Neuronal stem cell (in vitro differentiated cells): ENCODE measurements around the gene SEMA6D.
"Not testable (repeated sequence)": the region's sequence is repeated elsewhere in the genome, so short reads cannot be mapped to it uniquely, and the experiment has no call there.

Source experiments
- DNase-seq: peaks from one replicate; pipeline ENCODE4 v3.0.0-alpha.2; 2013; ENCODE audit warnings: low spot score
- H2AFZ ChIP-seq: one replicate; pipeline ENCODE4 v1.6.1; 2013; ENCODE audit warnings: mild to moderate bottlenecking, low read length, inconsistent platforms
- H2AK5ac ChIP-seq: 2 replicates; pipeline ENCODE4 v1.6.1; 2013; ENCODE audit warnings: low read depth, mild to moderate bottlenecking, inconsistent platforms, low read length, moderate library complexity, mixed read lengths
- H2BK120ac ChIP-seq: 2 replicates; pipeline ENCODE4 v1.6.1; 2013; ENCODE audit warnings: low read depth, mild to moderate bottlenecking, inconsistent platforms, low read length, moderate library complexity, mixed read lengths
- H2BK12ac ChIP-seq: one replicate; pipeline ENCODE4 v1.6.1; 2013; ENCODE audit warnings: low read length, inconsistent platforms
- H2BK15ac ChIP-seq: 2 replicates; pipeline ENCODE4 v1.6.1; 2013; ENCODE audit warnings: mild to moderate bottlenecking, low read length, inconsistent platforms, mixed read lengths
- H2BK5ac ChIP-seq: one replicate; pipeline ENCODE4 v1.6.1; 2013; ENCODE audit warnings: inconsistent platforms, mild to moderate bottlenecking, low read length, moderate library complexity
- H3K14ac ChIP-seq: one replicate; pipeline ENCODE4 v1.6.1; 2013; ENCODE audit warnings: low read length, inconsistent platforms
- H3K18ac ChIP-seq: 2 replicates; pipeline ENCODE4 v1.6.1; 2013; ENCODE audit warnings: low read length, inconsistent platforms
- H3K23ac ChIP-seq: 2 replicates; pipeline ENCODE4 v1.6.1; 2013; ENCODE audit warnings: low read depth, mild to moderate bottlenecking, mixed read lengths, low read length, inconsistent platforms; ENCODE audit not compliant: poor library complexity
- H3K27ac ChIP-seq: replicated peaks from 3 replicates; pipeline ENCODE4 v1.5.1; 2013; ENCODE audit warnings: low read length, inconsistent platforms
- H3K27me3 ChIP-seq, 3 experiments: 2 replicates each; pipeline ENCODE4 v1.6.1; 2013; ENCODE audit warnings: low read length in 3 of 3, mild to moderate bottlenecking in 2 of 3, inconsistent platforms in 1 of 3, low read depth in 1 of 3, mixed read lengths in 1 of 3, moderate library complexity in 1 of 3; ENCODE audit not compliant: control insufficient read depth in 3 of 3, insufficient read depth in 3 of 3
- H3K36me3 ChIP-seq, 2 donors: replicated peaks in 1 of 2; 2 replicates each; pipeline ENCODE4 v1.6.1; 2013; ENCODE audit warnings: low read length in 2 of 2; ENCODE audit not compliant: control insufficient read depth in 2 of 2, insufficient read depth in 2 of 2
- H3K4ac ChIP-seq: 2 replicates; pipeline ENCODE4 v1.6.1; 2013; ENCODE audit warnings: inconsistent platforms, mild to moderate bottlenecking, low read length, moderate library complexity
- H3K4me1 ChIP-seq, 2 donors: 1 replicate in 1 of 2; 2 replicates in 1 of 2; pipeline ENCODE4 v1.6.1; 2013; ENCODE audit warnings: low read length in 2 of 2, low read depth in 1 of 2; ENCODE audit not compliant: control insufficient read depth in 2 of 2, insufficient read depth in 1 of 2
- H3K4me2 ChIP-seq: one replicate; pipeline ENCODE4 v1.6.1; 2013; ENCODE audit warnings: mild to moderate bottlenecking, low read length, inconsistent platforms; ENCODE audit not compliant: insufficient read depth, poor library complexity, severe bottlenecking
- H3K4me3 ChIP-seq, 2 donors: 2 replicates each; pipeline ENCODE4 v1.5.1; 2013; ENCODE audit warnings: low read length in 2 of 2, mild to moderate bottlenecking in 2 of 2, inconsistent platforms in 1 of 2, moderate library complexity in 1 of 2
- H3K79me1 ChIP-seq: one replicate; pipeline ENCODE4 v1.6.1; 2013; ENCODE audit warnings: low read depth, mild to moderate bottlenecking, inconsistent platforms, low read length, moderate library complexity
- H3K9ac ChIP-seq: one replicate; pipeline ENCODE4 v1.6.1; 2013; ENCODE audit warnings: mild to moderate bottlenecking, low read depth, low read length, inconsistent platforms; ENCODE audit not compliant: poor library complexity
- H3K9me3 ChIP-seq, 2 donors: replicated peaks in 1 of 2; 2 replicates each; pipeline versions ENCODE3 to v1.6.1; 2013; ENCODE audit warnings: low read length in 2 of 2, mild to moderate bottlenecking in 2 of 2, inconsistent platforms in 1 of 2, low read depth in 1 of 2, mixed read lengths in 1 of 2, moderate library complexity in 1 of 2; ENCODE audit not compliant: control insufficient read depth in 2 of 2, insufficient read depth in 1 of 2
- H4K8ac ChIP-seq: one replicate; pipeline ENCODE4 v1.6.1; 2013; ENCODE audit warnings: low read depth, mild to moderate bottlenecking, inconsistent platforms, low read length, moderate library complexity
- H4K91ac ChIP-seq: one replicate; pipeline ENCODE4 v1.6.1; 2013; ENCODE audit warnings: low read length, low read depth, mild to moderate bottlenecking, inconsistent platforms; ENCODE audit not compliant: poor library complexity
- WGBS, 2 donors: extraction: QIAGEN DNeasy Blood & Tissue Kit; methylation state at CpG; one replicate each; pipeline ENCODE4 v1.1.7; 2013; ENCODE audit warnings: missing lambda C conversion rate in 2 of 2, mixed read lengths in 1 of 2; ENCODE audit not compliant: insufficient read length in 2 of 2, insufficient replicate concordance in 1 of 2; ENCODE audit errors: extremely low coverage in 2 of 2; 5-methylcytosine and 5-hydroxymethylcytosine counted together

The SEMA6D gene

DNA sequence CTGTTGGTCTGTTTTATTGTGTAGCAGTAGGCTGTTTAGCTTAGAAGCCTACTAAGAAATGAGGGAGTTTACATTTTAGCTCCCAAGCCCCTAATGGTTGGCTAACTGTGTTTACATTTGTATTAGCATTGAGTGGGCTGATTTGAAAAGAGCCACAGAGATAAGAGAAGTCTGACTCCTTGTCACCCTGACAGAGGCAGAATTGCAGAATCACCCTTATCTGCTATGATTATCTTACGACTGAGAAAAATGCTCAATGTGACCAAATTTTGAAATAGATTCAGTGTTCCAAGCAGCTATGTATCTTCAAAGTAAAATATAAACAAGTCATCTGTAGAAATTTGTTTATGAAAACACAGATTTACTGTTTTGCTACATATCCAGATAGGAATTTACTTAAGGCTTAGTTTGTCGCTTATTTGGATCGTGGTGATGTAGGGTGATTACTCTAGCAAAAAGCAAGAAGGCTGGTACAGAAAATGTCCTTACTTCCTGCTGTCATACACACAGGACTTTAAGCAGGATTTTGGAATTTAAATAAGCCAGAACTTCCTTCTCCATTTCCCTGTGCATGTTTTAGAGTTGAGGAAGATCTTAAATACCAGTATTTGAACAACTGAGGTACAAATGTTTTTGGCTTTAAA lies 19.0 kb downstream of the SEMA6D start:
- Histone ChIP-seq H2AFZ (no peak overlapping the region), H3K36me3 (no peaks in the 10 kb centered on the region), H3K4me1 (peaks cover 0 to 2% of the 10 kb centered on the region in 2 donors), H4K8ac (no peak overlapping the region), H3K4ac (no peak overlapping the region), H3K14ac (no peak overlapping the region), H3K27me3 (no peaks in the 10 kb centered on the region), H3K4me3 (no peak overlapping the region), H3K18ac (no peak overlapping the region), H2BK12ac (no peak overlapping the region), H4K91ac (no peak overlapping the region), H2BK15ac (no peak overlapping the region), H2BK5ac (no peak overlapping the region), H3K9ac (no peak overlapping the region), H3K79me1 (no peaks in the 10 kb centered on the region), H2BK120ac (no peak overlapping the region), H3K4me2 (no peak overlapping the region), H3K9me3 (no peaks in the 10 kb centered on the region), H2AK5ac (no peak overlapping the region), H3K27ac (no peak overlapping the region), H3K23ac (no peak overlapping the region)
- DNase-seq = no peak
- no CpG with 5 or more reads among the region's 3 CpGs for WGBS, 2 donors

DNA sequence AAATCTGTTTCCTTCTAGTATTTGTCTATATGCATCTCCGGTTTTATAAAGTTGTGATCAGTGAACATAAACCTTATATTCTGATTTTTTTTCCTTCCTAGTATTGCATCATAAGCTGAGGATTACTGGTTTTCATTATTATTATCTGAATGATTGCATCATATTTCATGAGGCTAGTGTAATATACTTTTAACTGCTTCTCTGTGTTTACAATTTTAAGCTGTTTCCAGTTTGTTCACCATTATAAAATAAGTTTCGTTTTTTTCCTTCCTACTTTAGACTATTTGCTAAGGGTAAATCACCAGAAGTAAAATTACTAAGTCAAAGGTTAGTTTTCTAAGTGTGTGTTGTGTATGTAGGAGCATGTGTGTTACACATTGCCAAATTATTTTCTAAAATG lies 20.2 kb downstream of the SEMA6D start:
- Histone ChIP-seq H3K23ac (no peak overlapping the region), H3K4me3 (no peak overlapping the region), H3K4ac (no peak overlapping the region), H3K4me2 (no peak overlapping the region), H3K4me1 (peaks cover 0 to 9% of the 10 kb centered on the region in 2 donors), H3K36me3 (no peaks in the 10 kb centered on the region), H3K27me3 (no peaks in the 10 kb centered on the region), H2BK12ac (no peak overlapping the region), H3K9me3 (no peaks in the 10 kb centered on the region), H3K14ac (no peak overlapping the region), H2AK5ac (no peak overlapping the region), H3K9ac (no peak overlapping the region), H3K79me1 (no peaks in the 10 kb centered on the region), H2BK5ac (no peak overlapping the region), H3K18ac (no peak overlapping the region), H3K27ac (no peak overlapping the region), H4K8ac (no peak overlapping the region), H4K91ac (no peak overlapping the region), H2BK120ac (no peak overlapping the region), H2AFZ (no peak overlapping the region), H2BK15ac (no peak overlapping the region)
- no CpG with 5 or more reads among the region's 2 CpGs for WGBS, 2 donors
- no peak for DNase-seq

DNA sequence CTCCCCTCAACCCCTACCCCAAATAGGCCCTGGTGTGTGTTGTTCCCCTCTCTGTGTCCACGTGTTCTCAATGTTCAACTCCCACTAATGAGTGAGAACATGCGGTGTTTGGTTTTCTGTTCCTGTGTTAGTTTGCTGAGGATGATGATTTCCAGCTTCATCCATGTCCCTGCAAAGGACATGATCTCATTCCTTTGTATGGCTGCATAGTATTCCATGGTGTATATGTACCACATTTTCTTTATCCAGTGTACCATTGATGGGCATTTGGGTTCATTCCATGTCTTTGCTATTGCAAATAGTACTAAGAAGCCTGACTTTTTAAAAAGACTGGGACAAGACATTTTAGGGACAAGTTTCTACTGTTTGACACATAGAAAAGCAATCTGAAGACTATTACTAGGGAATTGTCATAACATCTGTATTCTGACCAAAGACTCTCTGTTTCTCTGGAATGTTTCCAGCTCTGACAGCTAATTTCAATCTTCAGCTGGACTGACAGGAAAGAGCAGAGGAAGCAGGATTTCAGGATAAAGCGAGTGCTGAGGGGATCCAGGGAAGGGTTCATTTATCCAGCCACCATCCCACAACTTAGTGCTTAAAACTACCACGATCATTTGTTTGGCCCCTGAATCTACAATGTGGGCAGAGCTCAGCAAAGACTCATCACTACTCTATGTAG lies 21.0 kb downstream of the SEMA6D start:
- H3K27me3 ChIP-seq, DNase-seq, H3K4me3 ChIP-seq, H3K79me1 ChIP-seq, H2AFZ ChIP-seq, H3K18ac ChIP-seq, H2BK120ac ChIP-seq, H2BK5ac ChIP-seq, H3K9me3 ChIP-seq, H3K36me3 ChIP-seq, H2BK12ac ChIP-seq, H2AK5ac ChIP-seq, H3K4ac ChIP-seq, H3K14ac ChIP-seq, H3K27ac ChIP-seq, H4K91ac ChIP-seq, H3K9ac ChIP-seq, H3K4me2 ChIP-seq, H4K8ac ChIP-seq, H3K23ac ChIP-seq, H2BK15ac ChIP-seq: not testable (repeated sequence)
- H3K4me1 ChIP-seq = peaks cover 0 to 12% of the 10 kb centered on the region in 2 donors
- WGBS, 2 donors = no CpG with 5 or more reads among the region's 4 CpGs

DNA sequence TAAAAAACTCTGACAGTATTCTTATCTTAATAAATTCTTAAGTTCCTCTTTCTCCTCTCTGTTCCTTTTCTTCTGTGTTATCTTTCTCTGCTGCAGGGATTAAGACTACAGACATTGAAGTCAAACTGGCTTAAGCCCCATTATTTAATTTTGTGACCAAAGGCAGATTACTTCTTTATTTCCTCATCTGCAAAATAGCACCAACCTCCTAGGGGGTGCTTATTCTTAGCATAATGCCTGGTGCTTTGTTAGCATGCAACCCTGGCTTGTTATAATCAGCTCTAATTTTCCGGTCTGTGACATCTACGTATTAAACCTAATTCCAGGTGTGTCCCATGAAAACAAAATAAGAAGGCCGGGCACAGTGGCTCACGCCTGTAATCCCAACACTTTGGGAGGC lies 23.8 kb downstream of the SEMA6D start:
- H3K4me1 ChIP-seq = peaks cover 0 to 11% of the 10 kb centered on the region in 2 donors
- H3K27me3 ChIP-seq = no peaks in the 10 kb centered on the region
- H2BK120ac ChIP-seq = no peak overlapping the region
- no peak overlapping the region for H2BK12ac ChIP-seq
- no peak for DNase-seq
- no peak overlapping the region for H4K91ac ChIP-seq
- H3K36me3 ChIP-seq = no peaks in the 10 kb centered on the region
- no peak overlapping the region for H3K23ac ChIP-seq
- H2AFZ ChIP-seq = no peak overlapping the region
- H3K27ac ChIP-seq = no peak overlapping the region
- H3K4me3 ChIP-seq = no peak overlapping the region
- no CpG with 5 or more reads among the region's 4 CpGs for WGBS, 2 donors
- no peak overlapping the region for H3K4ac ChIP-seq
- H2BK5ac ChIP-seq = no peak overlapping the region
- no peak overlapping the region for H2AK5ac ChIP-seq
- H3K14ac ChIP-seq = no peak overlapping the region
- H3K9ac ChIP-seq = no peak overlapping the region
- H3K18ac ChIP-seq = no peak overlapping the region
- H3K79me1 ChIP-seq = no peaks in the 10 kb centered on the region
- no peak overlapping the region for H2BK15ac ChIP-seq
- no peak overlapping the region for H3K4me2 ChIP-seq
- H3K9me3 ChIP-seq = no peaks in the 10 kb centered on the region
- no peak overlapping the region for H4K8ac ChIP-seq
